HPDE6-E6E7 (cell line): ENCODE results near the gene PLCH1.
"Not testable (repeated sequence)": the region's sequence is repeated elsewhere in the genome, so short reads cannot be mapped to it uniquely, and the experiment has no call there.

Experiments used
- DNase-seq: peaks from one replicate; pipeline ENCODE4 v3.0.0; 2011; ENCODE audit warnings: missing footprints; ENCODE audit errors: extremely low spot score

The PLCH1 gene

DNA sequence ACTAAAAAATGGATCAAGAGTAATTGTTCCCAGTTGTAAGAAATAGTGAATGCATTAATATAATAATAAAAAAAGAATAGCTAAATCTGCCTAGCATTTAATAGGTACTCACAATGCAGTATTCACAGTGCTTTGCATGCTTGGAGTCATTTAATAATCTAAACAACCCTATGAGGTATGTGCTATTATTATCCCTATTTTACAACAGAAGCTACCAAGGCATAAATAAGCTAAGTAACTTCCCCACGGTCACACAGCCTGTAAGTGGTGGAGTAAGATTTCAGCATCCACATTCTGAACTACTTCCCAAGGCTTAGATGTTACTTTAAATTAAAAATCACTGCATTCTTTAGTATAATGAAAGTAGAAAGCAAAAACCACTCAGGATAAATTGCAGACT lies 102.9 kb downstream of the PLCH1 start:
- no peak for DNase-seq

- DNase-seq = no peak
Measured at GRCh38 chr3:155640098-155640497, 104.8 kb downstream of the PLCH1 start.

GRCh38 chr3:155639462-155640055 lies 105.3 kb downstream of the PLCH1 start:
- DNase-seq = no peak

DNA sequence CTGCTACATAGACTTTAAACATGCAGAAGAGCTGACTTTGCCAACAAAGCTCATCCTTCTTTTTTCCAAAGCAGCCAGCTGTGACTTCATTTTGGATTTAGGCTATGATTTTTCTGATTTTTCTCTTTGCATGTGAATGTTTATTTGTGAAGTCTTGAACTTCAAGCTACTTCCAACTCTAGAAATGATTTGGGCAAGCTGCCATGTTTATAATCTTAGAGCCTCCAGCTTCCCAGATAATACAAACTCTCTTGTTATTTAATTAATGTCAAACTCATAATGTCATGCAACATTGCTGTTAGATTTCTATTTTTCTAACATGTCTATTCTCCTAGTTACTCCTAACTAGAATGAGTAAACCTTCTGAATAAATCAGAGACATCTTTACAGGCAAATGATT lies 106.4 kb downstream of the PLCH1 start:
- DNase-seq = not testable (repeated sequence)

DNA sequence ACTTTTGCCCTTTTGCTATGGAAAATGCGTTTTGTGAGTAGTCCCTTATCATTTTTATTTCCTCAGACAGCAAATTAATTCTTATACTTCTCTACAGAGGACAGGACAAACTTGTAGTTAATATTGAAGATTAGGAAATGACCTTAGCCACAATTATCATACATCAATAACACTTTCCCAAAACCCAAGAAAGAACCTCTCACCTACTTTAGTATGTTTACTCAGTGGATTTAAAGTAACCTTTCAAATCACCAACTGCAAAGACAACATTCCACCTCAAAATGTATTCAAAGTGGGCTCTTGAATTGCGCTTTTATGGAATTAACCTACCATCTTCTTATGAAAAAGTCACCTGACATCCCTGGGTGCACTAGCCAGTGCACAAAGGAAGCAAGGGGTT lies 107.3 kb downstream of the PLCH1 start:
- no peak for DNase-seq

GRCh38 chr3:155635056-155635455 lies 109.8 kb downstream of the PLCH1 start:
- no peak for DNase-seq

- DNase-seq = no peak
Measured at GRCh38 chr3:155634121-155634719, 110.7 kb downstream of the PLCH1 start.

DNA sequence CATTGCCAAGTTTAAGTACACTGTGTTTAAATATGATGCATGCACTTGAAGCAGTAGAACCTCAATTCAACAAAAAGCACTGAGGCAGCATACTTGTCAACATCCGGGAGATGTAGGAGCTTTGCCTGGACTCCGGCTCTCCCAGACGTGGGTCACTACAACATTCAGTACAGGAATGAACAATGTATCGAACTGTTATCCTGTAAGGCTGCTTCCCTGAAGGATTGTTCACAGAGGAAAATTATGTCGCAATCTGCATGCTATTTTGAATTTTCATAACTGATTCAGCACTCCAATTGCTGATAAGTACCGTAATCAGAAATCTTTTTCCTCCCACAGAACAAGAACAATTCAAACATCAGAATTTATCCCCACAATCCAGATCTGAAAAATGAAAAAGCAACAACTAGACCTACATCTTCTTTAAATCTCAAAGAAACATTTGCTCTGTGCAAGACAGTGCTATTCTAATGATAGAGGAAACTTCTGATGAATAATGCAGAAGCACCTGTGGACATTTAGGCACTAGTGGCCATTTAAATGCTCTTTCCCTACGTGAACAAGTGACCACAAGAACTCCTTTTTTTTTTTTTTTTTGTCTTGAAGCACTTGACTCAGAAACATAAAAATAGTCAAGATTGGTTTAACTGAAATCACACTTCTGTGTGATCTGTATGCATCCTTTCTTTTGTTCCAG lies 113.4 kb downstream of the PLCH1 start:
- no peak for DNase-seq

DNA sequence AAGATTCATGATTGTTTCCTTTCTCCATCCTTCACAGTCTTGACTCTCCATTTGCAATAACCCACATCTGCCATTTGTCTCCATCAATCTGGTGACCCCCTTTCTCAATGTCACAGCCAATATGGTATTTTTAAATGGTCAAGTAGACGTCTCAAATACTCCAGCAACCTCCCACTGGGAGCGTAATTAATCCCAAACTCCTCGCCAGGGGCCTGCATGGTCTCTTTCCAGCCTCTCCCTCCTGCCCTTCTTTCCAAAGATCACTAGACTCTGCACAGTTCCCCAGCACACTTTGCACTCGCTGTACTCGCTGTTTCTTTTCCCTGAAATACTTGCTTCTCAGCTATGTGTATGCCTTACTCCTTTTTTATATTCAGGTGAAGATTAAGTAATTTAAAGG lies 115.3 kb downstream of the PLCH1 start:
- no peak for DNase-seq

GRCh38 chr3:155629056-155629455 lies 115.8 kb downstream of the PLCH1 start:
- DNase-seq = no peak

GRCh38 chr3:155622647-155623046 lies 122.2 kb downstream of the PLCH1 start:
- not testable (repeated sequence) for DNase-seq

- DNase-seq = not testable (repeated sequence)
Measured at GRCh38 chr3:155620552-155620951, 124.3 kb downstream of the PLCH1 start.

- DNase-seq = no peak
Measured at GRCh38 chr3:155619118-155619915, 125.6 kb downstream of the PLCH1 start.

GRCh38 chr3:155618543-155618942 lies 126.3 kb downstream of the PLCH1 start:
- DNase-seq = no peak

DNA sequence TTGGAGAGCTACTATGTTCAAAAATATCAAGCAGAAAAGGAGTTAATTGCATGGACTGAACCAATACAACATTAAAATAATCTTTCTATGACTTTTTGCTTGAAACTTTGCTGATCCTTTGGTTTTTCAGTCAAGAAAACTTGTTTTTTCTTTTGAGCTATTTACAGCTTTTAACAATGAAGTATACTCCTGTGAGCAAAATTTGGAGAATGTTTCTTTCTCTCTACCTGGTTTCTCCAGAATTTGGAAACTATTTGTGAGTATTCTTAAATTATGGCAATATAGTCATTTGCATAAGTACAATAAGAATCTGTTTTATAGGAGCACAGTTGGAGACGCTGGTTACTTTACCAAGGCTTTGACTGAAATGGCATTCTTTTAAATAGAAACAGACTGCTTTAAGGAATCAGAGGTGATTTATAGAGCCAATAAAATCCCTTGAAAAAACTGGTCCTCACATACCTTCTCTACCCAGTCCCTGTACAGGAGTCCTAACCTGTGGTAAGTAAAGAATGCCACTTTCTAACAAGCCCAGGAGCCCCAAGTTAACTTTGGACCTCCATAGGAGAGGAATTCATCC lies 127.4 kb downstream of the PLCH1 start:
- DNase-seq = no peak

DNA sequence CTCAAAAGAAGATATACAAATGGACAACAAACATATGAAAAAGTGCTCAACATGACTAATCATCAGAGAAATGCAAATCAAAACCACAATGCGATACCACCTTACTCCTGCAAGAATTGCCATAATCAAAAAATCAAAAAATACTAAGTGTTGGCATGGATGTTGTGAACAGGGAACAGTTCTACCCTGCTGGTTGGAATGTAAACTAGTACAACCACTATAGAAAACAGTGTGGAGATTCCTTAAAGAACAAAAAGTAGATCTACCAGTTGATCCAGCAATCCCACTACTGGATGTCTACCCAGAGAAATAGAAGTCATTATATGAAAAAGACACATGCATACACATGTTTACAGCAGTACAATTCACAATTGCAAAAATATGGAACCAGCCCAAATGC lies 129.7 kb downstream of the PLCH1 start:
- DNase-seq = not testable (repeated sequence)

DNA sequence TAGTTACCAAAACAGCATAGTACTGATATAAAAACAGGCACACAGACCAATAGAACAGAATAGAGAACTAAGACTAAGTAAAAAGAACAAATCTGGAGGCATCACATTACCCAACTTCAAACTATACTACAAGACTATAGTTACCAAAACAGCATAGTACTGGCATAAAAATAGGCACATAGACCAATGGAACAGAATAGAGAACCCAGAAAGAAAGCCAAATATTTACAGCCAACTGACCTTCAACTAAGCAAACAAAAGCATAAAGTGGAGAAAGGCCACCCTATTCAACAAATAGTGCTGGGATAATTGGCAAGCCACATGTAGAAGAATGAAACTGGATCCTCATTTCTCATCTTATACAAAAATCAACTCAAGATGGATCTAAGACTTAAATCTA lies 130.5 kb downstream of the PLCH1 start:
- DNase-seq = not testable (repeated sequence)

- DNase-seq = no peak
Measured at GRCh38 chr3:155611456-155611855, 133.4 kb downstream of the PLCH1 start.

GRCh38 chr3:155609586-155609985 lies 135.3 kb downstream of the PLCH1 start:
- no peak for DNase-seq

- no peak for DNase-seq
Measured at GRCh38 chr3:155608228-155608920, 136.5 kb downstream of the PLCH1 start.

DNA sequence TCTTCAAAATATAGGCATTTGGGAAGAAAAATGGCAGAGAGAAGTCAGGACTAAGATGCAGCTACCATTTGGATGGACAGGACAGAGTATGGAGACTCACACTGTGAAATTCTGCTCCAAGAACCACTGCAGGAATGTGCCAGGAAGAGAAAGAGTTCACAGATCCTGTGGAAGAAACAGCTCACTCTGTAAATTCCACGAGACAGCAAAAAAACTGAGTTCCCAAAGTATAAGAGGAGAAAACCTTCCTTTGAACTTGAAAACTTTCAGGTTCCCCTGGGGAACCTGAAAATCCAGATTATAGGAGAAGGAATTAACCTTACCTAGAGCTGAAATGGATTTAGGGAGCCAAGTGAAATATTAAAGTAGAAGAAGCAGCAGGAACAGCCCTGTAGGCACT lies 137.1 kb downstream of the PLCH1 start:
- DNase-seq = no peak
